ENCODE results near the gene RASD1.
"Not testable (repeated sequence)": the region's sequence is repeated elsewhere in the genome, so short reads cannot be mapped to it uniquely, and the experiment has no call there.

Gene RASD1

DNA sequence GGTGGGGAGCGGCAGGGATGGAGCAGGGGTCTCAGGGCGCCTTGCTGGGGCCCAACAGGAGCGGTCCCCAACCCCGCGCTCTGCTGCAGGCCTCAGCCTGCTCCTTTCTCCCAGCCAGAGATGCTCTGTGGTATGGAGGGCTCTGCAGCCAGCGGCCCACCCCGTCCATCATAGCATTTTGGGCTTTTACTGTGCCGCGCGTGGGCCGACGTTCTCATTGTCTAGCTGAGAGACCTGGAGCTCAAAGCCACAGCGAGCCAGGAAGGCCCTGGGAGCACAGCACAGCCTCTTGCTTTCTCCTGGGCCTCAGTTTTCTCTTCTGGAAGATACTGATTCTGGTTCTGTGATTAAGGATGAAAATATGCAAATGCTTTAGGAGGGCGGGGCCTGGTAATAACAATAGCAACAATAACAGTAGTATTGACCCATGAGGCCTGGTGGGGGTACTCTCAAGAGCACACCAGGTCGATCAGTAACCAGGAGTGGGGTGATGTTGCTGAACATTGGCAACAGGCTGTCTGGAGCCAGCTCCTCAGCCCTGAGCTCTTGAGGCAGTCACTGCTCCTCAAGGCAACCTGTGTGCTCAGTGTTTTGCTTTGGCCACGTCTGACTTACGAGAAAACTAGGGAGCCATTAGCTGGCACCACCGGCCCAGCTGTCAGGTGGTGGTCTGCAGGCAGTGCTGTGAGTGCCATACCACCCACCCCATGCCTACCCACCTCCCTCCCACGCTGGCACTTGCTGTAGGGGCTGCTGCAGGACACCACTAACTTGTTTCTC is 1.1 kb upstream of the RASD1 start:
- no peak for DNase-seq (ENCODE audit: low read depth, low spot score)

- peak; percentile 38 for DNase-seq (ENCODE audit: low read depth, low spot score)
Measured at GRCh38 chr17:17495536-17496188, 533 bp downstream of the RASD1 start.

DNA sequence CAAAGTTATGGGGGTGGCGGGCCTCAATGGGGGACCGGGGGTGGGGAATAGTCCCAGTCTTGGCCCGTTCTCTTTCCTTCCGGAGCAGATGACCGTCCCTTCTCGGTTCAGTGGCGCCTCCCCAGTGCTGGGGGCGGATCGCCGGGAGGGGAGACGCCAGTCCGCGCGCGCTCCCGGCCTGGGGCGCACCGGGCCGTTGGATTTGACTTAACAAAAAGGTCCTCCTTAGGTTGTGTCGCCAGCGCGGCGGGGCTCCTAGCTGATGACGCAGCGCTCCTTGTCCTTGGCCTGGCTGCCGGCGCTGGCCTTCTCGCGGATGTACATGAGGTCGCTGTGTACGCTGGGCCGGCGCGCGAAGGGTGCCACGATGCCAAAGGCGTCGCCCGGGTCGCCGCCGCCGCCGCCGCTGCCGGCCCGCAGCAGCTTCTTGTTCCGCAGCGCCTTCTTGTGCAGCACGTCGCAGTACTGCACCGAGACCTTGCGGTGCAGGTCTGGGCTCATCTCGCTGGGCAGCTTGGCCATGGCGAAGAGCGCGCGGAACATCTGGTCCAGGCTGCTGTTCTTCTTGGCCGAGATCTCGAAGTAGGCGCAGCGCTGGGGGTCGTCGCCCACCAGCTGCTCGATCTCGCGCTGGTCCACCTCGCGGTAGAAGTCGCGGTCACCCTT is 1.2 kb downstream of the RASD1 start:
- DNase-seq (ENCODE audit: low read depth, low spot score) = no peak

- no peak for DNase-seq (ENCODE audit: low read depth, low spot score)
Measured at GRCh38 chr17:17494499-17494869, 1.7 kb downstream of the RASD1 start.

DNA sequence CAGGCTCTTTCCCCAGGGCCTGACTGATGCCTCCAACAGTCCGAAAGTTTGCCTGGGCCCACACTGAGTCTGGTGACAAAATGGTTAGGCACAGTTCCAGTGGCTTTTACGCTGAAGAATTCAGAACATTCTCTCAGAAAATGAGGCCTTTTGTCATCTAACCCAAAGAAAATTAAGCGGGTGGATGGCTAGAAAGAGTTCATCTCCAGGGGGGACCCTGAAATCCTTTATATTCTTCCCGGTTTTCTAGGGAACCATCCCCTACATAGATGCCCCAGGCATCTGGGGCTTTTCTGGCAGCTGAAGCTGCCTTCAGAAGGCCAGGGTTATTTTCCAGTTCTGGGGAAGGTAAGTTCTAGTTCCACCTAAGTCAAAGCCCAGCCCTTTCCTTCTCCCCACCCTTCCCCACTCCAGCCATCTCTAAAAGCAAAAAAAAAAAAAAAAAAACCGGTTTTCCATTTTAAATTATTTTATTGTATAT is 2.2 kb downstream of the RASD1 start:
- no peak for DNase-seq (ENCODE audit: low read depth, low spot score)

DNA sequence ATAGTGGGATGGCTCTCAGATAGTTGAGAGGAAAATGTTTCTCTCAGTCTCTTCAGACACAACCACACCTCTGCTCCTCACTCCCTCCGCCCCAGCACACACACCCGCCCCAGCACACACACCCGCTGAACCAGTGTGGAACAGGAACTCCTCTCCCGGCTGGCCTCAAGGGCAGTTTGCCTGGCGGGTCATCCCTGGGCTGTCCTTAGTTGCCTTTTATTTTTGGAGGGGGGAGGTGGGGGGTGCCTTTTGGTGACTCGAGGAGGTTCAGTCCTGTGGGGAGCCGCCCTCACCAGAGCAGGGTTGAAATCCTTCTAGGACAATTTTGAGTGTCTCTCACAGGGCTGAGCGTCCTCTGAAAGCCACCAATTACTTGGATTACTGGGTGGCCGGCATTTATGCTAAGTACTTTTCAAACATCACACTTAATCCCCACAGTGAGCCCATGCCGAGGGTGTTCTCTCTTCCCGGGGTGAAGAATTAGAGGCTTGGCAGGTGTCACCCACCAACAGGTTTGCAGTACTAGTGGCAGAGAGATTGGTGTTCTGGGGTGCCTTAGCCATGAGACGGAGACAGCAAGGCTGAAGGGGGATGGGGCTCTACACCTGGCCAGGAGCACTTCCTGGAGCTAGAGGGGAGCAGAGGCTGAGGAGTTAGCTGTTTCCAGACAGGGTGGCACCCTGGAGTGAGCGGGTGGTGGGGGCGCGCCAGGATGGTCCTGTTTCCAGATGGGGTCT is 2.8 kb downstream of the RASD1 start:
- DNase-seq (ENCODE audit: low read depth, low spot score) = no peak

- no peak for DNase-seq (ENCODE audit: low read depth, low spot score)
Measured at GRCh38 chr17:17492571-17492970, 3.6 kb downstream of the RASD1 start.

DNA sequence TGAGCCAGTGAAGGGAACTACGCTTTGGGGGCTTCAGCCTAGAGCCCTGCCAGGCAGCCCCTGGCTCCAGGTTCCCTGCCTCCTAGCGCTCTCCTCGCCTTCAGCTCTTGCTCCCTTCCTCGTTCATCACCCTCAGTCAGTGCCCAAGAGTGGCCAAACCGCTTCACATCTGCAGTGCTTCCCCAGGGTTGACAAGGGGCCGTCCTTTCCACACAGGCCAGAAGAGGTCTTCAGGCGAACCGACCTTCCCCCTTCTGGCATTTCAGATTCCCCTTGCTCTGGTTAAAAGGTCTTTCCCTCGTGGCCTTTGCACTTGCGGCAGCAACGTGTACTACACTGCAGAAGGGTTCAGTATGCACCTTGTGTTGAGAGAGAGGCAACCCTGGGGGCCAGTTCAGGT is 4.1 kb downstream of the RASD1 start:
- DNase-seq (ENCODE audit: low read depth, low spot score) = no peak

DNA sequence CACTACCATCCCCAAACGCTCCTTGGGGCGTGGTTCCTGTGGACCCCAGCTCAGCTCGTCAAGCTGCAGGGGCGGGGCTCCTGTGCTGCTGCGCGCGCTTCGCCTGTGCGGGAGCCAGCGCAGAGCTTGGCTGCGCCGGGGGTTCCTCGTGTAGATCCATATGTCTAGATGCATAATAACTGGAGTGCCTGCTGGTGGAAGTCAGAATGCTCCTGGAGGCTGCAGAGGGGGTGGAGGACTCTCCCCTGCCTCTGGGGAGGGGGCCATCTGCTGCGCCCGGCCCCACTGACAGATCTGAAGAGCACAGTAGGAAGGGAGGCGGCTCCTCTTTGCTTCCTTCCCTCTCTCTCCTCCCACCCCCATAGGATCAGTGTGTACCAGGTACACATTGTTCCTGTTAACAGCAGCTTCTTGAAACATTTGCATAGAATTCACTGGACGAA is 4.6 kb downstream of the RASD1 start:
- DNase-seq (ENCODE audit: low read depth, low spot score) = no peak

- no peak for DNase-seq (ENCODE audit: low read depth, low spot score)
Measured at GRCh38 chr17:17491031-17491471, 5.1 kb downstream of the RASD1 start.

DNA sequence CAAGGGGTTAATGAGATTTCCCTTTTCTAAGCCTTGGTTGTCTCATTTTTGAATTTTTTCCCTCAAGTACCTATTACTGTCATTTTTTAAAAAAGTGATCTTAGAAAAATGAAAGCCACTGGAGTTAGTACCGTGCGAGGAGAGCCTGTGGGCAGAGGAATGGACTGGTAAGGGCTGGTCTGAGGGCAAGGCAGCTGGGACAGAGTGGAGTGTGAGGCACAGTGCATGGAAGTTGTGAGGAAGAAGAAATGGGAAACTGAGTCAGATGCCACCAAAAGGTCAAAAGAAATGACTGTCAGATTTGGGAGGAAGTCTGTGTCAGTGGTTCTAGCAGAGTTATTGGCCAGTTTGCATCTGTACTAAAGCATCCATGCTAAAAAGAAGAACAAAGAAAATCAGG is 8.2 kb downstream of the RASD1 start:
- DNase-seq (ENCODE audit: low read depth, low spot score) = no peak

DNA sequence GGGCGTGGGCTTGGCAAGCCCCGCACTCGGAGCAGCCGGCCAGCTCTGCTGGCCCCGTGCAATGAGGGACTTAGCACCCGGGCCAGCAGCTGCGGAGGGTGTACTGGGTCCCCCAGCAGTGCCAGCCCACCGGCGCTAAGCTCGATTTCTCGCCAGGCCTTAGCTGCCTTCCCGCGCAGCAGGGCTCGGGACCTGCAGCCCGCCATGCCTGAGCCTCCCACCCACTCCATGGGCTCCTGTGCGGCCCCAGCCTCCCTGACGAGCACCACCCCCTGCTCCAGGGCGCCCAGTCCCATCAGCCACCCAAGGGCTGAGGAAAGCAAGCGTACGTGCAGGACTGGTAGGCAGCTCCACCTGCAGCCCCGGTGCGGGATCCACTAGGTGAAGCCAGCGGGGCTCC is 9.8 kb downstream of the RASD1 start:
- DNase-seq (ENCODE audit: low read depth, low spot score) = not testable (repeated sequence)

GRCh38 chr17:17485420-17485819 is 10.8 kb downstream of the RASD1 start:
- DNase-seq (ENCODE audit: low read depth, low spot score) = no peak

DNA sequence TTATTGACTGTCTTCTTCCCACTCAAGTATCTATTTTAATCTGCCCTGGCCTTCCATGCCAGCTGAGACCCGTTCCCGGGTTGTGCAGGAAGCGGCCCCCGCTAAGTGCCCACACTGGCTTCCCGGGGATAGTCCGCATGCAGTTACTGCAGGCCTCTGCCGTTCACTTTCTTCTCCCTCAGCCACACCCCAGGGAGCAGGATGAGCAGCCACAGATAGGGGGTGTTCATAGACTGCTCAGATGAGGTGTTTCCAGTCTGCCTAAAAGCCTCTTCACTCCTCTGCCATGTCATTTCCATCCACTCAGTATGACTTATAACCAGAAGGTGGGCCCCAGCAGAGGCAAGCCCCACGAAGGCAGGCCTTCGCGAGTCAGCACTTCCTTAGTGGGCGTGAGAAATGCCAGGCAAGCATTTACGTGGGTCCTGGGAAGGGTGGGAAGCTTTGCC is 11.7 kb downstream of the RASD1 start:
- no peak for DNase-seq (ENCODE audit: low read depth, low spot score)

- no peak for DNase-seq (ENCODE audit: low read depth, low spot score)
Measured at GRCh38 chr17:17481860-17482259, 14.3 kb downstream of the RASD1 start.

DNA sequence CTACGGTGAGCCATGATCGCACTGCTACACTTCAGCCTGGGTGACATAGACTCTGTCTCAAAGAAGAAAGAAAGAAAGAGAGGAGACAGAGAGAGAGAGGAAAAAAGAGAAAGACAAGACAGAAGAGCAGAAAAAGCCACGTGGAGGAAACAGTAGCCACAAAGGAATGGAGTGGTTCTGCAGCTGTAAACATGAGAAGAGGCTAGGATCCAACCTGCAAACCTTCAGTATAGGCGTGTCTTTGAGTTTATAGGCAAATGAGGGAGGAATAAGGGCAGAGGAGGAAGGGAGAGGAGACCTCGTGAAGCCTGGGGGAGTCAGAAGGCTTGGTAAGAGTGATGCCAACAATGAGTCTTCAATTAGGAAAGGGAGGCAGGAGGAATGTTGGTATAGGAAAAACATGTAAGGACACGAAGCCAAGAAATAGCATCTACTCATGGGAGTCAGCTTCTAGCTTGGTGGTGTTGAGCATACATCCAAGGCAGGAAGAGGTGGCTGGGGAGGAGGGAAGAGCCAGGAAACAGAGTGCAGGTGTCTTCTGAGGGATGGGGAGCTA is 15.5 kb downstream of the RASD1 start:
- DNase-seq (ENCODE audit: low read depth, low spot score) = no peak

- DNase-seq (ENCODE audit: low read depth, low spot score) = no peak
Measured at GRCh38 chr17:17479209-17479608, 17.0 kb downstream of the RASD1 start.

DNA sequence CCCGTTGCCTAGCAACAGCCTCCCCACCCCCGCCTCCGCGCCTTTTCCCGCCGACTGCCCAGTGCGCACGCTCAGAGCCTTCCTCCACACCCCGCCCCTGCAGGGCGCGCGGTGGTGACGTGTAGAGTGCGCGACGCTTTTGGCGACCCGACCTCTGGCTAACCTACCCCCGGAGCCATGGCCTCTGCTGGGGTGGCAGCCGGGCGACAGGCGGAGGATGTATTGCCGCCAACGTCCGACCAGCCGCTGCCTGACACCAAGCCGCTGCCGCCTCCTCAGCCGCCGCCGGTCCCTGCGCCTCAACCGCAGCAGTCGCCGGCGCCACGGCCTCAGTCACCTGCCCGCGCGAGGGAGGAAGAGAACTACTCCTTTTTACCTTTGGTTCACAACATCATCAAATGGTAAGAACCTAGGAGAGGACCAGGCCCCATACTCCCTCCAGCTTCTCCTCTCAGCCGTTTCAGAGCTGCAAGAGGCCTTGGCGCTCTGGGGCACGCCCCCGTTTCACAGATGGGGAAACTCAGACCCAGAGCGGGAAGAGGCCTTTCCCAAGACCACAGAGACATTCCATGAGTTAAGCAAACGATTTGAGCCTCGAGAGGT is 19.2 kb downstream of the RASD1 start, which contains the start of gene MED9:
TSS of gene MED9 (plus strand) at position 136 of the 603 bp plus-strand sequence. CDS start at position 178, 42 bp downstream.
- peak; percentile 57 for DNase-seq (ENCODE audit: low read depth, low spot score)

DNA sequence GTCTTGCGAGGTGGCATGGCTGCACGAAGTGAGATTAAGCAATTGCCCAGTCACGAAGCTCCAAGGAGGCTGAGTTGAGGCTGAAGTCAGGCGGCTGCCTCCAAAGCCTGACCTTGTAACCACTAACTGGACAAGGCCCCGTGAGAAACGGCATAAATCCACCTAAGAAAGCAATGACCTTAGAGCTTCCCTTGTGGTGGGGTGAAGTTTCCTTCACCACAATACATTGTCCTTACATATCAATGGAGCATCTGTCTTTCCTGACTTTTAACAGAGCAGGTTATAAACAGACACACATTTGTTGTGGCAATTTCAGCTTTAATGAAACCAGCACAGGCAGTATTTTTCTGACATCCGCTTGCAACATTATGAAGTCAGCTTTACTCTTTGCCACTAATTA is 21.9 kb downstream of the RASD1 start:
- no peak for DNase-seq (ENCODE audit: low read depth, low spot score)

DNA sequence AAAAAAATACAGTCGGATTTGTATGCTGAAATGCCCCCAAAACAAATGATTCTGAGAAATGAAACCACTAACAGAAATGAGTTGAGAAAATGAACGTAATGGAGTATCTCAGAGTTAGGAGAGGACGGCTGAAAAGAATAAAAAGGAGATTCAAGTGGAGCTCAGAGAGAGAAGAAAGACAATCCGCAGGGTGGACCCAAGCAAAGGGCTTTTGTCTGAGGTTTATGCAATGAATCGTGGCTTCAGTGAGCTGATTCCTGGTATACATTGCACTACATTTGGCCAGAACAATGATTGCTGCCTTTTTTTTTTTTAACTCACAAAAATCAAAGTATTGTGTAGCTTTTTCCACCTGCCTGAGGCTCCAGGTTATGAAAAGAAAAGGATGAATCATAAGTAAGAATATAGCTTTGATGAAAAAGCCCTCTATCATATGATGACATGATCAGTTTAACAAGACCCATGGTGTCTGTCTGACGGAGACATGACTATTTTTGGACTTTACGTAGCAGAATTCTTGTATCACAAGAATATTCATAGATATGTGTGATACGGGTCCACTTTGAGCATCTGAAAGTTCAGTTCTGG is 23.8 kb downstream of the RASD1 start:
- no peak for DNase-seq (ENCODE audit: low read depth, low spot score)

GRCh38 chr17:17469996-17470395 is 26.2 kb downstream of the RASD1 start:
- no peak for DNase-seq (ENCODE audit: low read depth, low spot score)

All from brain pericyte (primary cell).